GM21526 (cell line): ENCODE results near the gene GRID1.

ENCODE experiments used
- ATAC-seq: cut with Tn5 transposase; IDR thresholded peaks from one replicate; pipeline ENCODE4 v1.9.1; 2021; ENCODE audit warnings: moderate library complexity; ENCODE audit not compliant: unreplicated experiment, low FRiP score

GRID1 gene

DNA sequence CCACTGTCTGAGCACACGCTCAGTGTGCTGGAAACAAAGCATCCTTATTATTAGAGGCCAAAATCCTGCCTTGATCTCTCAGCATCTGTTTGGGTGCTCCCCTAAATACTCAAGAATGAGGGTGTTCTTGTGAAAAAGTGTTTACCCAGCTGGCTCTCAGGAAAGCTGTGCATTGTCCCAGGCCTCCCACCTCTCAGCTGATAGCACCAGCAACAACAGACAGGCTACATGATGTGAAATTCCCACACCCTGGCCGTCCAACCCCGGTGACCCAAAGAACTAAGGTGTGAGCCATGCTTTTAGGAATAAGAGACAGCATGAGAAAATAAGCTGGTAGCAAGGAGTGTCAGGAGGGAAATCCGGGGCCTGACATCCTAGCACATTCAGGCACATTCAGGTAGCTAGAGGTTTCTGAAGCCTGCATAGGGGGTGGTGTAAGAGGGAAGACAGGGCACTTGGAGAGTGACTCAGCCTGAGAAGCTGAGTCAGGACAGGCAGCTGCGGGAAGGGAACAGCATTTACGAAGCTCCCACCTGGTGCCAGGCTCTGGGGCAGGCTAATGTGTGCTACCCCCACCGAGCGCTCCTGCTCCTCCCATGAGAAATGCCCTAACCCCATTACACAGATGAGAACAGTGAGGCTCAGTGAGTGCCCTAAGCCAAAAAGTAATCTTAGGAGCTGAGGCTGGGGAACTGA is 205.6 kb downstream of the GRID1 start:
- ATAC-seq = no peak

DNA sequence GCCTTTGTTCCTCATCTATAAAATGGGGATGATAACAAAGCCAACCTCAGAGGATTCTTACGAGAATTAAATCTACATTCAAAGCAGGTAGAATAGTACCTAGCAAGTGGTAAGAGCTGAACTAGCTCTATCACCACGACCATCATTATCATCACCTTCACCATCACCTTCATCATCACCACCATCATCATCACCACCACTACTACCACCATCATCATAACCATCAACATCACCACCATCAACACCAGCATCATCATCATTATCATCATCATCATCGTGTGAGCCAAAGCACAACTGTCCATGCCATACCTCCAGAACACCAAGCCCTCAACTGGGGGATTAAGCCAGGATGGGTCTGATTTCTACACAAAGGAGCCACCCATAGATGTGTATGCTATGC is 206.8 kb downstream of the GRID1 start:
- no peak for ATAC-seq

DNA sequence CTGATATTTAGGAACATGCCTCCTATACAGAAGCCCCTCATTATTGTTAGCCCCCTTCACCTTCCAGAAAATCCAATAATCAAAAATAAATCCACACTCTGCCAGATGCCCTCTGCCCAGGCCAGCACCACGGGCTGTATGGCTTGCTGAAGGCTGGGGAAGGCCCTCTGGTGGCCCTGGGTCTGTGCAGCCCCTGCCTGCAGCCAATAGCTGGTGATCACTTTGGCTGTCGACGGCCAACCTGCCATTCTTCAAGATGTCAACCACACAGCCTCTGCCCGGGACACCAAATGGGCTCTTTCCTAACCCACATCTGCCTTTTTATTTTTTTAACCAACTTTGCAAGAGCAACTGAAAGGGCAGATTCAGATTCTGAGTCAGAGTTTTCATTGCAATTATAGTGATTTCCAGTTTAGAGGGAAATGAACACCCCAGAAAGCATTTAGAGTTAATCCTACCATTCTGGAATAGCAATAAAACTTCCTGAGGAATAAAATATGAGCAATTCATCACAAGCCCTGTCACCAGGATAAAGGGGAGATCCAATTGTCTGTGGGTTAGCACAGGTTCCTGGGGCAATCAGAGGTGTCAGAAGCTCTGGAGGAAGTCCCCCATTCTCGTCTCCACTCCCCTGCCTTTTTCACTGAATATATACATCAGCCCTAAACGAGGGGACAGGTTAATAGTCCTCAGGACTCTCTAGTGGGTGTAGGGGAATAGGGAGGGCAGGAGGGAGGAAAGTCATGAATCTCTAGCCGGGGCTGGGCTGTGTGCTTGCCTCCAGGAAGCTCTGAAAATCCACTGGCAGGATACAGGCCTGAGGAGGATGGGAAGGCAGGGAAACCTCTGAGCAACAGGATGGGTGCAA is 211.3 kb downstream of the GRID1 start:
- no peak for ATAC-seq

DNA sequence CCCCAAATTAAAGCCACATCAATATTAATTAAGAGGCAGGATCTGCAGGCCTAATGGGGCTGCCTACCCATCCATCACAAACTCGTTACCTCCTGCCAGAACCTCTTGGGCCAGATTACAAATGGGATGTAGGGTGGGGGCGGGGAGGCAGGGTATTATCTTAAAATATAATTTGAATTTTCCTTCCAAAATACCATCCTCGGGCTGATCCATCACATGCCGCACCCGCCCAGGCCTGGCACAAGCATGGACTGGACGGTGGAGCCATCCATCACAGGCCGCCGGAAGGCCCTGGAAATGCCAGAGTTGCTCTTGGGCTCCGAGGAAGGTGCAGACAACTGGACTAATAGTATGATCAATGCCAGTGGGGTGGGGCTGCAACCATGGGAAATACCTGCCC is 212.8 kb downstream of the GRID1 start:
- ATAC-seq = no peak

DNA sequence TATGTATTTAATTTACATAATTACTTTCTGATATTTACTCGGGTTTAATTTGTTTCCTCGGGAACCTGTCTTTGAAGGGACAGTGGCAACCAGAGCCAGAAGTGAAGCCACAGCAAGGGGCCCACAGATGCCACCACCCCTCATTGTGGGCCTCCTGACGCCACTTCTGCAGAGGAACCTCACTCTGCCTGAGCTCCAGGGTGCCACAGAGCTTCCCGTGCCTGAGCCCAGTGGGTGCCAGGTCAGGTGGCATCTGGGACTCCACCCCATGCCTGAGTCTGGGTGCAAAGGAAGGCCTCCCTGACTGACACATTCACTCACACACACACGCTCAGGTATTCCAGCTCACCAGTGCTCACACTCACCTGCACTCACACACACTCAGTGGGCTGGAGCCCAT is 213.7 kb downstream of the GRID1 start:
- ATAC-seq = no peak

DNA sequence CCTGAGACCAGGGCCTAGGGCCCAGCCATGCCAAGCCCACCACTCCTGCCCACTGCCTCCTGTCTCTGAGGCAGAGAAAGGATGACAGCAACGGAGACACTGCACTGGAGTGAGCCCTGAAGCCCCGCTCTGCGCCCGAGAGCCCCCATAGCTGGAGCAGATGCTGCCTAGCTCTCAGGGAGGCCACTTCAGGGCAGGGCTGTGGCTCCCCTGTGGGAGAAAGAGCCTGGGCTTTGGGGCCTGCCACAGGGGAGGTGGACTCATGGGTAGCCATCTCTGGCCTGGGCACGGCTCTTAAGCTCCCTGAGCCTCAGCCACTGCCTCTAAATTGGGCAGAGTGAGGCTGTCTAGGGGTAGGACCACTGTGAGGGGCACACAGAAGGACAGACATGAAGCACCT is 214.2 kb downstream of the GRID1 start:
- ATAC-seq = no peak

DNA sequence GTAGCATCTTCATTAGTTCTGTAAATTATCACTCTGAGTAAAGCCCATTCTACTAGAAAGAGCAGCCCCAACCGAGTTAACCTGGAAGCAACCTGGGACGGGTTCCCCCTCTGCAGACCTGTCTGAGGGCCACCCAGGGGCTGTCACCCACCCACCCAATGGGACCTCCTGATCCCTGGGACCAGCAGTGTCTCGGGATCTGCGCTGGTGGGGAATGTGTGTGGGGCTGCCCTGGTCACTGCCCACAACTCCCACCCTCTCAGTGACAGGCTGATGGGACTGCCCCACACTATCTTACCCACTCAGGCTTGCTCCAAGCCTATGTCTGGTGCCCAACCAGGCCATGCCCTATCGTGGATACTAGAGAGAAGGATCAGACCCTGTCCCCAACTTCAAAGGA is 215.0 kb downstream of the GRID1 start:
- ATAC-seq = no peak

DNA sequence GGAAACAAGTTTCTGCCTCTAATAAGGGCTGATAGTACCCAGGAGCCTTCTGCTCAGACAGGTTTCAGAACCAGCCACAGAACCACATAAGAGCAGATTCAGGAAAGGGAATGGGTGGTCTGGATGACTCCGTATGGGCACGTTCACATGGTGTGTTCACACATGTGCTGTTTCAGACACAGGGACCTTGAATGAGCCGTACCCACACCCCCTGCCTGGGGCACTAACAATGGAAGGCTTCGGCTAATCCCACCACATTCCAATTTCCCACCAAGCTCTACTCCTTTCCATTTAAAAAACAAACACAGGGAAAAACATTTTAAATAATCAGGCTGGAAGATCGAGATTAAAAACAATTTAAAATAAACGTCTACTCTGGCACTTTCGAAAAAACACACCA is 217.3 kb downstream of the GRID1 start:
- no peak for ATAC-seq

DNA sequence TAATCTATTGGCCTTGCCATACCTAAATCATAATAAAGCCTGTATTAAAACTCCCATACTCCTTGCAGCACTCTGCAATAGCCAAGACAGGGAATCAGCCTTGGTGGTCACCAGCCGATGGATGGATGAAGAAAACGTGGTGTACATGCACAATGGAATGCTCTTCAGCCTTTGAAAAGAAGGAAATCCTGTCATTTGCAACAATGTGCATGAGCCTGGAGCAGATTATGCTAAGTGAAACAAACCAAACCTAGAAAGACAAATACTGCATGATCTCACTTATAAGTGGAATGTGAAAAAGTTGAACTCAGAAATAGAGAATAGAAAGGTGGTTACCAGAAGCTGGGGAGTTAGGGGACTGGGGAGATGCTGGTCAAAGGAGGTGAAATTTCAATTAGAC is 218.5 kb downstream of the GRID1 start:
- no peak for ATAC-seq

DNA sequence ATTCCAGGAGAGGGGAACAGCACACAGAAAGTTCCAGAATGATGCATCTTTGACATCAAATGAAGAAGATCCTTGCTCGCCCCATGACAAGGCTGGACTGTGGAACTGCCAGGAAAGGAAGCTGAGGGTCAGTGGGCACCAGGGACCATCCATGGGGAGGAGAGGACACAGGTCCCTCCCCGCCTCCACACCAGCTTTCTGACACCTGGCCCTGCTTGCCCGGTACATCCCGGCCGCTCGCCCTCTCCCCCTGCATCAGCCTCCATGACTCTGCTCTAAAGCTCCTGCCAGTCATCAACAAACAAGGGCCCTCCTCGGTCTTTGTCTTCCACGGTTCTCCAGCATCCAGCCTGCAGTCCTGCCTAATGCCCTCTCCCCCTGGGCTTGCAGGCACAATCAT is 222.3 kb downstream of the GRID1 start:
- ATAC-seq = no peak

DNA sequence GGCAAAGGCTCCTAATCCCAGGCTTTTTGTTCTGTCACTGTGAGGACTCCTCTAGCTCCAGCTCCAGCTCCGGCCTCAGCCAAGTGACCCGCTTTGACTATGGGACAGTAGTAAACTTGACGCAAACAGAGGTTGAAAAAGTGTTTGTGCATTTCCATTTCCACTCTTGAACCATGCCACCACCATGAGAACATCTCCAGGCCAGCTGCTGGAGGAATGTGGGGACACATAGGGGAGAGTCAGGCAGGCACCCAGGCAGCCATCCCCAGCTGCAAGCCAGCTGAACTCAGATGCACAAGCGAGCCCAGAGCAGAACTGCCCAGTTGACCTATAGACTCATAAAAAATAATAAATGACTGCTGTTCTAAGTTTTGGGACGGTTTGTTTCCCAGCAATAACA is 224.7 kb downstream of the GRID1 start:
- ATAC-seq = no peak

DNA sequence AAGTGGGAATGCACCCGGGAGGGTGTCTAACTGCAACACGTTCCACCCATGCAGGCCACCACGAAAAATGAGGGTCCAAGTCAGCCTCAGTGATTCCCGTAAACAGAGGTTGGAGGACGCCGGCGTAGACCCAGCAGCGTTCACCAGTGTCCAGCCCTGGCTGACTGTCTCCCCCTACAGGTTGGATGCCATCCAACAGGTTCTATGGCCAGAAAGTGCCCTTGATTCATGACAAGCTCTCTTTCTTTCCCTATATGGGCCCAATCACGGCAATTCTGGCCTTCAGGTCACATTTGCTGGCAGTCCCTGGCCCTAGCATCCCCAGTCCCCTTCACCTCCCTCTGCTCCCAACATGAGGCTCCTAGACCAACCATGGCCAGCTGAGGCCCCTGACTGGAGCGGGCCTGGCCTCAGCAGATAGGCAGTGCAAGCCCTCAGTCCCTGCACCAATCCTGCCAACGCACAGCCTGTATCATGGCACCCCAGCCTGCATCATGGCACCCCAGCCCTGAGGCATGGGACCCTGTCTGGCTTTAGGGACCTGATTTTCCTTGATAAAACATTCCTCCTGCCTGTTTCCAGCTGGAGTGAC is 227.4 kb downstream of the GRID1 start:
- ATAC-seq = no peak

DNA sequence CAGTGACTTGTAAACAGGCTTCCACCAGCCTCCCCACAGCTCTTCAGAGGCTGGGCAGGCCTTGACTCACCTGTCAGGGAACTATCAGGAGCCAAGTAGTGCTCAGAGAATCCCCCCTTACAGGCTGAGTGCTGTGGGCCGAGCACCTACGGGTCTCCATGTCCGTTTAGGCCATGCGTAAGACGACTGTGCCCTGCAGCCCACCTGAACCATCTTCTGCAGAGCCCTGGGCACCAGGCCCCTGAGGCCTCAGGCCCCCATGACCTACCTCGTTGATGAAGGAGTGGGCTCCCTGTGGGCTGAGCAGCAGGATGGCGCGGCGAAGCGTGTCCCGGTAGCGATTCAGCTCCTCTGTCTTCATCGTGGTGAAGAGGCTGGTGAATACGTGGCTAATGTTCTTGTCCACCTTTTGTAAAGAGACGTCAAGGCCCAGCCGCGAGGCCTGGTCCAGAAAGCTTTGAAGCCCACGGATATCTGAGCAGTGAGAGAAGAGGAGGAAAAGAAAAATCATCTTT is 228.0 kb downstream of the GRID1 start:
- ATAC-seq = no peak

DNA sequence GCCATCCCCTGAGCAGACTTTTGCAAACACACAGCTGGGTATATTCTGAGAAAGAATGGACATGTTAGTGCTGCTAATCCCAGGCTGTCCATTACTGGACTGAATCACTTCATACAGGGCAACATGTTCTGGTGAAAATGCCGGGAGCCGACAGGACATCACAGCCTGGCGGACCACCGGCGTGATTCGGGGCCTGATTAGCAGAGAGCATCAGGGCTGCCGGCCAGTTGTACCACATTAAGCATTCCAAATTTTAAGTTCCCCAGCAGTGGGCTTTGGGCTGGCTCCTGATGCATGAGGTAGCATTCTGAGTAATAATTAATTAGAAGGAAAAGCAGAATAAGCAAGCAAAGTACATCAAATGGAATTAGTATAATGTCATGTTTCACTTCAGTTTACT is 229.0 kb downstream of the GRID1 start:
- no peak for ATAC-seq

DNA sequence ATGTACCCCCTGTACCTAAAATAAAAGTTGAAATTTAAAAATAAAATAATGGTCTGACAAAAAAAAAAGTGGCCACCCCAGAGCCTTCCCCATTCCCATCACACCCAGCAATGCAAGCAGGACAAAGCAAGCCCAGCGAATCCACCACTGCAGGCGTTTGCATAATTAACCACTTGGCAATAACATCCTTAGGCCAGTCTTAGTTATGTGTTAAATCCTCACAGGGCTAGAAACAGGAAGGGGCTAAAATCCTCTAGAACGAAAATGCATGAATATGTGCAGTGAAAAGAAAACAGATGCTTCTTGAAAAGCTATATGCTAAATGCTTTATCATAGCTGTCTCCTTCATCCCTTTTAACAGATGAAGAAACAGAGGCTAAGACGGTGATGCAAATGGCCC is 229.7 kb downstream of the GRID1 start:
- ATAC-seq = no peak

DNA sequence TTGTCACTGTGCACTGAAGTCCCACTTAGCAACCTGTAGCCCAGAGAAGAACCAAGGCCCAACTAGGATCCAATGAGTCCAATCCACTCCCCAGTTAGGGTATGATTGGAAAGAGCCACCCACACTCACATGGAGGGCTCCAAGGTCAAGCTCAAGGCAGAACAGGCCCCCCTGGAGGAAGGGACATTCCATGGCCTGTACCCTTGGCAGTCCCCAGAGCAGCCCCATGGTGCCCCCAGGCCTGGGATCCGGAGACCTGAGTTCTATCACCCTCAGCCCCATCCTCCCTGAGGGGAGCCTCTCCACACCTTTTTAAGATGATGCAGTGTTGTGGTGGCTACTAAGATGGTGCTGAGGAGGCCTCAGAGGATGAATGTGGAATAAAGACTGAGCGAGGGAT is 231.4 kb downstream of the GRID1 start:
- no peak for ATAC-seq

DNA sequence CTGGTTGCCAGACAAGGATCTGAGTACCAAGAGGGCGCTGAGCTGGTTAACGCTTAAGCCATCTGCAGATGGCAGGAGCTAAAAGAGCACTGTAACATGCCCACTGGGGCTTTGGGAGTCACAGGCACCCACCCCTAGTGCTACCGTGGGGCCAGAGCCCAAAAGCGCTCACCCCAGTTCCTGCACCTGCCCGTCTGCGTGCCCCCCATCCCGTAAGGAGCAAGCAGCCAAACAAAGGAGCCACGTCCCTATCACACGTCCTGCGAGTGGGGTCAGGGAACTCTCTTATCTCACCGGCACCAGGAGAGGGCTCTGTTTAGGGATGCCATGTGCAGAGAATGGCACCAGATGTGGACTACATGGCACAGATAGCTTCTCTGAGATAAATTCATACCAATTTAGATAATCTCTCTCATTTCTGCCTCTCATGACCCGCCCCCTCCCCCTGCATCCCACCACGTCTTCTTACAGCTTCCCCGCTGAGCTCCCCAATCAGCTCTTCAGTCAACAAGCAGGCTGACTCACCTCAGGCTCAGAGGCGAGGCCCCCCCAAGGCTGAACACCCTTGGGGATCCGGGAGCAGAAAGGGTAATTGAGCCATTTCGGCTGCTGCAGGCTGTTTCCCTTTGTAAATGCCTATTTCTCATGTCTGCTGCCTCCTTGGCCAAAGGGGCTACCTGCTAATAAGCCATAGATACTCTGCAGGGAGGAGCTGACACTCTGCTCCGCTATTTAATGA is 235.7 kb downstream of the GRID1 start:
- no peak for ATAC-seq

DNA sequence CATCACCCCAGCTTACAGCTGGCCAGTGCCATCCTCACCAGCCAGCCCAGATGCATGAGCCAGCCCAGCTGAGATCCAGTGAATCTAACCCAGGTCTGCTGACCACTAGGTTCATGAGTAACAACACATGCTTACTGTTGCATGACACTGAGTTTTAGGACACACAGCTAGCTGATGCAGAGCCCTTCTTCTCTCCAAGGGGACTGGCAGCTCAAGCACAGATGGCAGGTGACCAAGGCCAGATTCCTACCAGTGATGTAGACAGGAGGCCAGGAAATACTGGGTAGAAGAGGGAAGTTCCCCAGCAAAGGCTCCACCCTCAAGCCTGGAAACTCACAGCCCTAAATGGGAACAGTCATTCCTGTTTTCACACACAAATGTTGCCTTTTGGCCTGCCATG is 236.6 kb downstream of the GRID1 start:
- no peak for ATAC-seq

DNA sequence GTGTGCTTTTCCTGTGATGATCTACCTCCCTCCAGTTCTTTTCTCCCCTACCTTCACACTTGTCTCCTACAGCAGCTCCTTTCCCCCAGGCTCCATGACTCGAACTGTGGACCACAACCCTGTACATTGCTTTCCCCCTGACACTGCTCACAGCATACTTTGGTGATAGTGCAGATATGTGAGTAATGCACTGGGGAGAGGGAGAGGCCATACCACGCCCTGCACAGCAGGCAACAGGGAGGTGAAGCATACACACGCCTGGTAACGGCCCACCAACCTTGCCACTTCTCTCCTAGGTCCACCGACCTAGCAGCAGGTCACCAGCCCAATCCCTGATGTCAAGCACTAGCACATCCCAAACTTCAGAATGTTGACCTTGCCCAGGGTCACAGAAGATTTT is 238.2 kb downstream of the GRID1 start:
- ATAC-seq = no peak

DNA sequence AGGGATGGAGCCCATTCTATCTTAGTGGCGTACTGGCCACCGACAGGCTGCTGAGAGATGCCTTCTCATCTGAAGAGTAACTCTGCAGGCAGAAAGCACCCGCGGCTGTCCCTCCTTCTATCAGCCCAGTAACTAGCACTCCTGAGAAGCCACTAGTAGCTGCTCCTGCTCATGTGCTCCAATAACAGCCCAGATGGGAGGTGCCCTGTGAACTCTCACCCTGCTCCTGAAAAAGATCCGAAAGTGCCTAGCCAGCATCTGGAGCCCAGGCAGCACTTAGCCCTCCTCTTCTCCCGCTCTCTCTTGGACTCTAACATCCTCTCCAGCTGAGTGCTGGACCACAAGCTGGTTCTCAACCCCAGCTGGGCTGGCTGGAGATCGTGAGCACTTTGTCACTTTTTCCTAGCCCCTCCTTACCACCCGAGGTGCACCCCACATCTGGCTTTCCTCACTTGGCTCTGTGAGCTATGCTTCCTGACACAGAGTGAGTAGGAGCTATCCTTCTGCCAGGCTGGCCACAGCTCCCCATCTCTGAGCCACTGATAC is 239.2 kb downstream of the GRID1 start:
- ATAC-seq = no peak

DNA sequence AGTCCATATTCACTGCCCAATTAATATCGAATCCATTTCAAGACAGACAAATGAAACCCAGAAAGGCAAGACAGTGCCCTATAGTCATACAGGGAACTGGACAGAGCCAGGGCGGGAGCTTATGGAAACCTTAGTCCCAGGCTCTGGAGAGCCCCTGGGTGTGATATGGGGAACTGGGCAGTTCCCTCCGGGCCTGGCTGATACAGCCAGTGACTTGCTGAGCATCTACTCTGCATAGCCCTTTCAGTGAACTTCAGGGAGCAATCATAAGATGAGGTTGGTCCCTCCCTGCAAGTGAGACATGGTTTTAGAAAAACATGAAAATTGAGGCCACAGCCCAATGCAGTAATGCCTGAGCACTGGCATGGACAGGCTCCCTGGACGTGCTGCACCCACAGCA is 241.9 kb downstream of the GRID1 start:
- no peak for ATAC-seq
